ENCODE data around the gene STX18.

- TF ChIP-seq GATA2 (IDR thresholded peaks at IDR 0.05; ENCODE audit: low read depth, low read length) (no peak), GATA3 (IDR thresholded peaks at IDR 0.05; ENCODE audit: low read depth, low read length) (no peak)
Measured at GRCh38 chr4:4555916-4556315, 14.1 kb upstream of the STX18 start.

Measured in SH-SY5Y (cell line).